HepG2 (cell line): Measurements from ENCODE around the gene MYO15A. TPM values are rescaled to one million over a fixed set of nuclear protein-coding genes. Genes with fewer than 3 reads are reported as not detected.

ENCODE experiments used
- ATAC-seq: fragments of 200-7000 bp; cut with Tn5 transposase; 3 replicates; pipeline ENCODE4 v1.9.1; 2020; ENCODE audit warnings: mild to moderate bottlenecking, moderate library complexity
- BruUV-seq: library from RNA; stranded (reverse); fragments of 400-500 nt; replicated peaks from 2 replicates; lab custom pipeline; 2021; lab: Mats Ljungman, UMichigan
- CTCF ChIA-PET: fragments of 300-600 bp; formaldehyde crosslinking; extraction: SDS; loops from one replicate; lab custom pipeline; 2021; ENCODE audit warnings: low total read pairs, inconsistent platforms, low intra/inter-chr PET ratio; lab: Yijun Ruan, JAX
- POLR2A ChIA-PET: fragments of 350-600 bp; sonication (Branson Sonifier 250); formaldehyde crosslinking; loops from one replicate; lab custom pipeline; 2020; ENCODE audit warnings: antibody characterized with exemption, inconsistent platforms; lab: Yijun Ruan, JAX
- DNase-seq: peaks from one replicate; pipeline ENCODE4 v3.0.0-alpha.2; 2015; ENCODE audit warnings: low spot score
- FAIRE-seq: peaks from 3 replicates; lab custom pipeline; 2011; peaks lifted over from hg19 to GRCh38; lab: Jason Lieb, UNC
- H2AFZ ChIP-seq: one replicate; pipeline ENCODE4 v1.6.1; 2011; ENCODE audit warnings: low read length, inconsistent platforms
- H3K27ac ChIP-seq: fragments of 300-600 bp; 3 replicates; pipeline ENCODE4 v1.8.0; 2011; ENCODE audit warnings: mixed run types, mild to moderate bottlenecking, mixed read lengths, low read length, inconsistent platforms; ENCODE audit not compliant: insufficient read depth; ENCODE audit errors: extremely low read length
- H3K27me3 ChIP-seq, 2 experiments: fragments of 200-600 bp in 1 of 2; 2 replicates in 1 of 2; 3 replicates in 1 of 2; pipeline versions ENCODE4 v1.6.0 to v1.8.0; 2011; ENCODE audit warnings: low read length in 2 of 2, mild to moderate bottlenecking in 2 of 2, moderate library complexity in 2 of 2, inconsistent platforms in 1 of 2; ENCODE audit not compliant: insufficient read depth in 2 of 2, control insufficient read depth in 1 of 2
- H3K36me3 ChIP-seq, 2 experiments: fragments of 200-600 bp in 1 of 2; replicated peaks in 1 of 2; 2 replicates in 1 of 2; 3 replicates in 1 of 2; pipeline versions ENCODE4 v1.5.1 to v1.8.0; 2011; ENCODE audit warnings: low read length in 2 of 2, inconsistent platforms in 1 of 2; ENCODE audit not compliant: insufficient read depth in 2 of 2, control insufficient read depth in 1 of 2
- H3K4me1 ChIP-seq: 2 replicates; pipeline ENCODE4 v1.5.1; 2012; ENCODE audit warnings: low read length, inconsistent platforms; ENCODE audit not compliant: insufficient read depth
- H3K4me2 ChIP-seq: 2 replicates; pipeline ENCODE4 v1.6.0; 2011; ENCODE audit warnings: low read depth, low read length, inconsistent platforms
- H3K4me3 ChIP-seq, 3 experiments: fragments of 200-600 bp in 1 of 3; sonication (generic), shearing (Covaris generic) in 1 of 3; replicated peaks in 1 of 3; 2 replicates each; pipeline ENCODE4 v1.5.1; 2011 to 2016; ENCODE audit warnings: low read length in 3 of 3, inconsistent platforms in 2 of 3, low read depth in 2 of 3, mild to moderate bottlenecking in 2 of 3, control low read depth in 1 of 3, mixed read lengths in 1 of 3; ENCODE audit not compliant: insufficient read depth in 1 of 3
- H3K79me2 ChIP-seq: one replicate; pipeline ENCODE4 v1.6.1; 2011; ENCODE audit warnings: low read length, inconsistent platforms; ENCODE audit not compliant: insufficient read depth
- H3K9ac ChIP-seq: 2 replicates; pipeline ENCODE4 v1.6.0; 2011; ENCODE audit warnings: mild to moderate bottlenecking, low read depth, low read length, inconsistent platforms; ENCODE audit not compliant: insufficient read depth
- H3K9me3 ChIP-seq: 2 replicates; pipeline ENCODE4 v1.5.1; 2012; ENCODE audit warnings: mild to moderate bottlenecking, low read length
- H4K20me1 ChIP-seq: 2 replicates; pipeline ENCODE4 v1.6.0; 2011; ENCODE audit warnings: inconsistent platforms, mild to moderate bottlenecking, low read length, moderate library complexity; ENCODE audit not compliant: insufficient read depth
- EP300 ChIP-seq, 3 experiments: sonication (generic) in 1 of 3; formaldehyde crosslinking in 1 of 3; IDR thresholded peaks; 2 replicates each; pipeline versions ENCODE4 v1.5.1 to v1.6.1; 2011 to 2020; ENCODE audit warnings: low read depth in 2 of 3, low read length in 2 of 3, borderline replicate concordance in 1 of 3, improper control_type of control experiment in 1 of 3, mild to moderate bottlenecking in 1 of 3, missing genetic modification reagents in 1 of 3, moderate library complexity in 1 of 3
- HOXA7 ChIP-seq: sonication (generic); formaldehyde crosslinking; IDR thresholded peaks from 2 replicates; pipeline ENCODE4 v1.8.1; 2022; ENCODE audit warnings: mild to moderate bottlenecking, missing genetic modification reagents, moderate library complexity
- MTA3 ChIP-seq: sonication (generic); formaldehyde crosslinking; IDR thresholded peaks from 2 replicates; pipeline ENCODE4 v1.4.0; 2020; ENCODE audit warnings: missing genetic modification reagents
- MXI1 ChIP-seq: IDR thresholded peaks from 3 replicates; pipeline ENCODE4 v1.6.1; 2012; ENCODE audit warnings: low read depth, low read length, inconsistent platforms, borderline replicate concordance
- MZF1 ChIP-seq: sonication (generic); formaldehyde crosslinking; IDR thresholded peaks from 2 replicates; pipeline ENCODE4 v1.8.1; 2023; ENCODE audit warnings: mild to moderate bottlenecking, missing genetic modification reagents, borderline replicate concordance
- SAP130 ChIP-seq: IDR thresholded peaks from 2 replicates; pipeline ENCODE4 v1.6.1; 2016; ENCODE audit warnings: low read depth
- SMYD3 ChIP-seq: sonication (generic); formaldehyde crosslinking; IDR thresholded peaks from 2 replicates; pipeline ENCODE4 v1.8.1; 2023; ENCODE audit warnings: mild to moderate bottlenecking, missing genetic modification reagents
- SOX5 ChIP-seq: IDR thresholded peaks from 2 replicates; pipeline ENCODE4 v1.6.1; 2016; ENCODE audit warnings: borderline replicate concordance
- ZNF367 ChIP-seq: sonication (generic); formaldehyde crosslinking; IDR thresholded peaks from 2 replicates; pipeline ENCODE4 v1.4.0; 2020; ENCODE audit warnings: missing genetic modification reagents, borderline replicate concordance
- ZNF468 ChIP-seq: sonication (generic); formaldehyde crosslinking; IDR thresholded peaks from 2 replicates; pipeline ENCODE4 v1.8.0; 2022; ENCODE audit warnings: mild to moderate bottlenecking, moderate library complexity, missing genetic modification reagents
- ZNF552 ChIP-seq: sonication (generic); formaldehyde crosslinking; IDR thresholded peaks from 2 replicates; pipeline ENCODE4 v1.9.0; 2022; ENCODE audit warnings: missing genetic modification reagents, mild to moderate bottlenecking, borderline replicate concordance
- ZNF607 ChIP-seq: sonication (generic); formaldehyde crosslinking; IDR thresholded peaks from 2 replicates; pipeline ENCODE4 v1.5.1; 2020; ENCODE audit warnings: missing genetic modification reagents, mild to moderate bottlenecking, borderline replicate concordance
- ZNF713 ChIP-seq: sonication (generic); formaldehyde crosslinking; IDR thresholded peaks from 2 replicates; pipeline ENCODE4 v1.4.0; 2020; ENCODE audit warnings: mild to moderate bottlenecking, missing genetic modification reagents
- ZNF776 ChIP-seq: sonication (generic); formaldehyde crosslinking; IDR thresholded peaks from 2 replicates; pipeline ENCODE4 v1.4.0; 2020; ENCODE audit warnings: mild to moderate bottlenecking, missing genetic modification reagents
- ZNF792 ChIP-seq: IDR thresholded peaks from 2 replicates; pipeline ENCODE4 v1.6.1; 2016
- ZSCAN25 ChIP-seq: sonication (generic); formaldehyde crosslinking; IDR thresholded peaks from 2 replicates; pipeline ENCODE4 v1.8.0; 2022; ENCODE audit warnings: mild to moderate bottlenecking, missing genetic modification reagents
- WGBS: methylation state at CpG from one replicate; pipeline ENCODE4 v1.1.6; 2017; ENCODE audit warnings: low lambda C conversion rate; 5-methylcytosine and 5-hydroxymethylcytosine counted together
- in situ Hi-C: cut with HindIII; loops from 2 replicates; pipeline ENCODE4 v1.10.0; 2017; ENCODE audit warnings: low pct_unique_long_range_greater_than_20kb; ENCODE audit not compliant: extremely low pct_ligation_motif_present
- intact Hi-C: fragments of 100-400 bp; cut with micrococcal nuclease; formaldehyde crosslinking; loops from one replicate; pipeline ENCODE4 v1.10.0; 2022; ENCODE audit not compliant: unreplicated experiment
- polyA plus RNA-seq, 8 experiments: library from polyadenylated mRNA; depleted of rRNA in 3 of 8; stranded (reverse) in 7 of 8; unstranded in 1 of 8; fragments of >200 nt; fragmentation: Illumina TruSeq in 4 of 8; extraction: Trizol in 4 of 8; gene quantifications; 2 replicates each; pipeline versions ENCODE4 v1.2.1 to v1.2.3, GENCODE V29; 2011 to 2016; ENCODE audit warnings: low read depth in 4 of 8, missing spikeins in 1 of 8, mixed read lengths in 1 of 8; ENCODE audit not compliant: insufficient read depth in 1 of 8
- total RNA-seq, 5 experiments: library from RNA; depleted of rRNA; stranded (reverse); fragments of >200 nt; fragmentation: Illumina TruSeq; extraction: Trizol; gene quantifications; 2 replicates each; pipeline ENCODE4 v1.2.3, GENCODE V29; 2016; ENCODE audit warnings: low read depth in 1 of 5
- TF ChIP-seq, protein P1 (sequence below): sonication (generic); formaldehyde crosslinking; IDR thresholded peaks from 2 replicates; pipeline ENCODE4 v1.4.0; 2020; ENCODE audit warnings: missing genetic modification reagents, low read depth, mild to moderate bottlenecking, borderline replicate concordance

The MYO15A gene
- total and polyA plus RNA-seq, 2 of the 13 experiments (the other 11 are each of a cell fraction or from before 2014, with no cell fraction given), result 0.07 to 0.20 TPM

DNA sequence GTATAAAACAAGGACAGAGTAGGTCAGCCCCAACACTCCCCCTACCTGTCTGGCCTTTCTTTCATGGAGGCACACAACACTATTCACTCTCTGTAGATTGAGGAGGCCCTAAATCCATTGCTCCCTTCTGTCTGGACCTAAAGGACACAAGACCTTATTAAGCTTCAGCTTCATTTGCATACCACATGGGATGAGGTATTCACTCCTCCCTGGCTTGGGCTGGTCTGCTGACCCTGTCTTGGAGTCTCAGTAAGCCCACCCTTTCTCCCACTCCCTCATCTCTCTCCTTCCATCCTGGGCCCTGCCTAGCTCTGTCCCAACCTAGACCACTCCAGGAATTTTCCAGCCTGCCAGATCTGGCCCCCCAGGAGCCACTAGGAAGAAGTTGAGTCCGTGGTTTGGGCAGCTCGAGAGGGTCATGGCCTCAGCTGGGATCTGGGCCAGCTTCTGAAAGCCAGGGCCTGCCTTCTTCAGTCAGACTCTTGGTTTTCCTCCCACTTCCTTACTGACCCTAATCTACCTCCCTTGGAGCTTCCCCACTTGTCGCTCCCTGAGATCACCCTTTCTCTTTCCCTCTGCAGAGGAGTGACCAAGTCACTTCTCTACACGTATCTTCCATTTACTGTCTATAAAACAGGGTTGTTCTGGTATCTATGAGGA is 110.3 kb downstream of the MYO15A start:
- Histone ChIP-seq H4K20me1 (no peaks in the 10 kb centered on the region), H3K27ac (no peak overlapping the region), H2AFZ (no peak overlapping the region), H3K27me3 (peaks cover 0 to 3% of the 10 kb centered on the region in 2 experiments; a peak in 1 of 5 replicates)
- DNase-seq (no peak), FAIRE-seq (no peak), ATAC-seq (peak; percentile 15; the same call in 2 of the 3 replicates)
- POLR2A ChIA-PET, result interaction anchor here (1.5 kb wide), 1 partner anchor 35 kb away, joined by 3 read pairs; the partner anchor contains the start of gene ALKBH5
- no TSS peak for BruUV-seq
- 27% methylated on average over 4 of the region's 4 CpGs for WGBS
- intact Hi-C loops, result no loop called here
- CTCF ChIA-PET, result no interaction called here
- TF ChIP-seq ZNF713 (CRISPR knock-in tag) (no peak), SMYD3 (CRISPR knock-in tag) (no peak), EP300 (IDR thresholded peaks at IDR 0.05; ENCODE audit: low read depth in 2 of 2, low read length in 2 of 2) (no peak), EP300 (CRISPR knock-in tag; IDR thresholded peaks at IDR 0.05; ENCODE audit: borderline replicate concordance) (no peak), MZF1 (CRISPR knock-in tag) (no peak), ZNF776 (CRISPR knock-in tag) (no peak), ZNF367 (CRISPR knock-in tag) (no peak), MTA3 (CRISPR knock-in tag) (no peak), ZNF792 (no peak), ZNF607 (no peak), SOX5 (CRISPR knock-in tag) (no peak), MXI1 (no peak), ZSCAN25 (CRISPR knock-in tag) (no peak), ZNF468 (CRISPR knock-in tag) (no peak), SAP130 (CRISPR knock-in tag) (no peak), HOXA7 (CRISPR knock-in tag) (no peak), ZNF552 (no peak)
- TF ChIP-seq, protein P1, sequence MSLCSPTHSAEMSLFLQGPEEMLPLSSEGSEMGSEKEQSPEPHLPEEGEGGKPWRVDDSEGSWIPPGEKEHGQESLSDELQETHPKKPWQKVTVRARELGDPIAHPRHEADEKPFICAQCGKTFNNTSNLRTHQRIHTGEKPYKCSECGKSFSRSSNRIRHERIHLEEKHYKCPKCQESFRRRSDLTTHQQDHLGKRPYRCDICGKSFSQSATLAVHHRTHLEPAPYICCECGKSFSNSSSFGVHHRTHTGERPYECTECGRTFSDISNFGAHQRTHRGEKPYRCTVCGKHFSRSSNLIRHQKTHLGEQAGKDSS (CRISPR knock-in tag), result no peak
- TF ChIP-seq, all 625 proteins: peak for 0
- no peak overlapping the region for H3K4me2 ChIP-seq
- in situ Hi-C loops, result no loop called here
- no peak overlapping the region for H3K4me3 ChIP-seq
- H3K9ac ChIP-seq, result no peak overlapping the region
- peaks cover 7% of the 10 kb centered on the region for H3K4me1 ChIP-seq
- no peaks in the 10 kb centered on the region for H3K36me3 ChIP-seq
- H3K9me3 ChIP-seq, result no peaks in the 10 kb centered on the region
- H3K79me2 ChIP-seq, result no peaks in the 10 kb centered on the region
